Testis (tissue), 3 donors: ENCODE data around the gene KLF7. TPM values are rescaled to one million over a fixed set of nuclear protein-coding genes. Genes with fewer than 3 reads are reported as not detected.
"Not testable (repeated sequence)": the region's sequence is repeated elsewhere in the genome, so short reads cannot be mapped to it uniquely, and the experiment has no call there.

Experiments
- DNase-seq: peaks from one replicate; pipeline ENCODE4 v3.0.0-alpha.2; 2019
- H3K27ac ChIP-seq, 2 donors: fragments of 200-600 bp; sonication (generic); one replicate each; pipeline ENCODE4 v1.5.1; 2019
- H3K27me3 ChIP-seq: fragments of 200-600 bp; sonication (generic); one replicate; pipeline ENCODE4 v1.5.1; 2019
- H3K36me3 ChIP-seq: fragments of 200-600 bp; sonication (generic); one replicate; pipeline ENCODE4 v1.5.1; 2017; ENCODE audit warnings: low read depth; ENCODE audit errors: missing control alignments
- H3K4me1 ChIP-seq: fragments of 200-600 bp; sonication (generic); one replicate; pipeline ENCODE4 v1.5.1; 2019
- H3K4me3 ChIP-seq, 2 donors: fragments of 200-600 bp; sonication (generic); one replicate each; pipeline ENCODE4 v1.5.1; 2017 to 2019
- H3K9me3 ChIP-seq: fragments of 200-600 bp; sonication (generic); one replicate; pipeline ENCODE4 v1.5.1; 2017
- POLR2A ChIP-seq: fragments of 450-650 bp; IDR thresholded peaks from one replicate; pipeline ENCODE4 v1.6.1; 2017; ENCODE audit warnings: antibody characterized with exemption, mild to moderate bottlenecking, moderate library complexity
- WGBS, 2 donors: methylation state at CpG; one replicate each; pipeline ENCODE4 v1.1.5; 2018; 5-methylcytosine and 5-hydroxymethylcytosine counted together
- intact Hi-C: fragments of 100-400 bp; cut with DNase I; formaldehyde crosslinking; loops from one replicate; pipeline ENCODE4 v1.15.1; 2023; ENCODE audit warnings: low total_unique reads
- microRNA-seq, 2 donors: library from miRNA; unstranded; fragments of <30 nt; microRNA quantifications; one replicate each; pipeline ENCODE4, GENCODE V29; 2016; ENCODE audit warnings: borderline number of aligned reads in 2 of 2, borderline replicate concordance in 1 of 2
- polyA plus RNA-seq: library from polyadenylated mRNA; stranded (reverse); fragments of 350-450 nt; fragmentation: Illumina TruSeq; extraction: RNeasy Lipid Tissue Mini Kit (QIAGEN cat#74804); gene quantifications from one replicate; pipeline ENCODE4 v1.2.3, GENCODE V29; 2014; ENCODE audit warnings: low read depth, low replicate concordance; ENCODE audit not compliant: insufficient read depth
- small RNA-seq, 2 donors: library from RNA; depleted of rRNA; stranded (forward); fragments of <200 nt; gene quantifications; one replicate each; pipeline ENCODE3, GENCODE V24; 2016
- total RNA-seq, 2 donors: library from RNA; depleted of rRNA; stranded (reverse); fragments of >200 nt; gene quantifications; one replicate each; pipeline ENCODE4 v1.2.3, GENCODE V29; 2016
- TF ChIP-seq, protein P1 (sequence below), 3 experiments: fragments of 450-650 bp in 2 of 3; fragments of 200-600 bp in 1 of 3; sonication (generic) in 1 of 3; IDR thresholded peaks; one replicate each; pipeline ENCODE4 v1.5.1; 2016 to 2019; ENCODE audit warnings: antibody characterized with exemption in 3 of 3, mild to moderate bottlenecking in 2 of 3, moderate library complexity in 1 of 3

KLF7 gene
- total and polyA plus RNA-seq, 3 donors from 2014 or later, result 15.1 to 23.2 (median 21.1) TPM

GRCh38 chr2:207038299-207038698 is 127.4 kb downstream of the KLF7 start:
- H3K36me3 ChIP-seq, result no peaks in the 10 kb centered on the region
- no peak overlapping the region for H3K4me3 ChIP-seq
- no peaks in the 10 kb centered on the region for H3K4me1 ChIP-seq
- no peaks in the 10 kb centered on the region for H3K9me3 ChIP-seq
- TF ChIP-seq, protein P1, sequence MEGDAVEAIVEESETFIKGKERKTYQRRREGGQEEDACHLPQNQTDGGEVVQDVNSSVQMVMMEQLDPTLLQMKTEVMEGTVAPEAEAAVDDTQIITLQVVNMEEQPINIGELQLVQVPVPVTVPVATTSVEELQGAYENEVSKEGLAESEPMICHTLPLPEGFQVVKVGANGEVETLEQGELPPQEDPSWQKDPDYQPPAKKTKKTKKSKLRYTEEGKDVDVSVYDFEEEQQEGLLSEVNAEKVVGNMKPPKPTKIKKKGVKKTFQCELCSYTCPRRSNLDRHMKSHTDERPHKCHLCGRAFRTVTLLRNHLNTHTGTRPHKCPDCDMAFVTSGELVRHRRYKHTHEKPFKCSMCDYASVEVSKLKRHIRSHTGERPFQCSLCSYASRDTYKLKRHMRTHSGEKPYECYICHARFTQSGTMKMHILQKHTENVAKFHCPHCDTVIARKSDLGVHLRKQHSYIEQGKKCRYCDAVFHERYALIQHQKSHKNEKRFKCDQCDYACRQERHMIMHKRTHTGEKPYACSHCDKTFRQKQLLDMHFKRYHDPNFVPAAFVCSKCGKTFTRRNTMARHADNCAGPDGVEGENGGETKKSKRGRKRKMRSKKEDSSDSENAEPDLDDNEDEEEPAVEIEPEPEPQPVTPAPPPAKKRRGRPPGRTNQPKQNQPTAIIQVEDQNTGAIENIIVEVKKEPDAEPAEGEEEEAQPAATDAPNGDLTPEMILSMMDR (IDR thresholded peaks at IDR 0.05), result no peak
- TF ChIP-seq POLR2A, result no peak
- no peak for DNase-seq
- H3K27me3 ChIP-seq, result no peaks in the 10 kb centered on the region
- WGBS, 2 donors, result 87% methylated on average over 2 of the region's 2 CpGs
- no peak overlapping the region for H3K27ac ChIP-seq
- intact Hi-C loops, result no loop called here

DNA sequence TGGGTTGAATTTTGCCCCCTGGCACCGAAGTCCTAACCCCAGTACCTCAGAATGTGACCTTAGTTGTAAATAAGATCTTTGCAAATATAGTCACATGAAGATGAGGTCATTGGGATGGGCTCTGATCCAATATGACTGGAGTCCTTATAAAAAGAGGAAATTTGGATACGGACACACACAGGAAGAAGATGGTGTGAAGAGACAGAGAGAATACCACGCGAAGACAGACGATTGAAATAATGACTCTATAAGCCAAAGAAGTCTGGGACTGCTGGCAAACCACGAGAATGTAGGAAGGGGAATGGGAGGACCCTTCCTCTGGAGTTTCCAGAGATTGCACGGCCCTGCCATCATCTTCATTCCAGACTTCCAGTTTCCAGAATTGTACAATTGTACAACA is 127.9 kb downstream of the KLF7 start:
- no peak for TF ChIP-seq POLR2A
- TF ChIP-seq, protein P1 (IDR thresholded peaks at IDR 0.05), result no peak
- WGBS, 2 donors, result 75 to 83% methylated on average over 7 of the region's 7 CpGs
- no peak for DNase-seq

GRCh38 chr2:207037023-207037422 is 128.7 kb downstream of the KLF7 start:
- DNase-seq, H3K4me1 ChIP-seq, H3K27me3 ChIP-seq, H3K4me3 ChIP-seq, H3K27ac ChIP-seq, H3K9me3 ChIP-seq, H3K36me3 ChIP-seq, intact Hi-C loops: not testable (repeated sequence)
- 60% methylated on average over 3 of the region's 8 CpGs; no CpG with 5 or more reads in 1 of the 2 donors for WGBS, 2 donors

More for the DNA sequence above, 127.9 kb downstream of the KLF7 start:
- intact Hi-C loops, result no loop called here
- no peak overlapping the region for H3K4me3 ChIP-seq
- no peak overlapping the region for H3K27ac ChIP-seq
- no peaks in the 10 kb centered on the region for H3K27me3 ChIP-seq
- no peaks in the 10 kb centered on the region for H3K9me3 ChIP-seq
- H3K36me3 ChIP-seq, result no peaks in the 10 kb centered on the region
- no peaks in the 10 kb centered on the region for H3K4me1 ChIP-seq

- Histone ChIP-seq H3K27me3 (no peaks in the 10 kb centered on the region), H3K36me3 (no peaks in the 10 kb centered on the region), H3K4me1 (no peaks in the 10 kb centered on the region), H3K27ac (no peak overlapping the region), H3K4me3 (no peak overlapping the region), H3K9me3 (no peaks in the 10 kb centered on the region)
- no peak for TF ChIP-seq POLR2A
- TF ChIP-seq, protein P1 (IDR thresholded peaks at IDR 0.05), result no peak
- intact Hi-C loops, result no loop called here
- 52 to 63% methylated on average over 2 of the region's 2 CpGs for WGBS, 2 donors
- no peak for DNase-seq
Measured at GRCh38 chr2:207035875-207036274, 129.9 kb downstream of the KLF7 start.

- no peak for DNase-seq
- Histone ChIP-seq H3K4me3 (no peak overlapping the region), H3K27me3 (no peaks in the 10 kb centered on the region), H3K4me1 (no peaks in the 10 kb centered on the region), H3K27ac (no peak overlapping the region), H3K9me3 (no peaks in the 10 kb centered on the region), H3K36me3 (no peaks in the 10 kb centered on the region)
- WGBS, 2 donors, result 83 to 100% methylated on average over 2 of the region's 2 CpGs
- TF ChIP-seq, protein P1 (IDR thresholded peaks at IDR 0.05), result no peak
- no peak for TF ChIP-seq POLR2A
- intact Hi-C loops, result no loop called here
Measured at GRCh38 chr2:207032490-207032889, 133.3 kb downstream of the KLF7 start.

Small RNAs within 50 kb of the gene (microRNA-seq; reads per million reads assigned to microRNA genes)
- gene MIR2355 (0.69 to 1.4 reads per million in 2 donors), gene MIR7845 (2.8 to 3.5 reads per million in 2 donors)

Small RNAs within 50 kb of the gene (small RNA-seq; reads per million reads assigned to genes)
- gene MIR2355 (0.09 to 0.19 reads per million in 2 donors), gene MIR7845 (0 reads per million in 2 donors)

Other genes with a start within 250 kb of the KLF7 start
- gene CPO, start 226.4 kb downstream of the KLF7 start, total RNA-seq, result under 1 TPM; 0.43 to 0.71 TPM
- gene CPO, start 226.4 kb downstream of the KLF7 start, polyA plus RNA-seq, result 0.90 TPM